Measurements from ENCODE around the gene ESRRG.

- TF ChIP-seq CTCF (IDR thresholded peaks at IDR 0.05) (no peak), POLR2A (IDR thresholded peaks at IDR 0.05) (no peak)
Measured at GRCh38 chr1:216461466-216461865, 261.8 kb downstream of the ESRRG start.
